GM23248 (cell line): ENCODE data around the gene AIMP1.

Source experiments
- EZH2 ChIP-seq: fragments of 200-600 bp; sonication (generic); IDR thresholded peaks from 2 replicates; pipeline ENCODE4 v1.6.1; 2018; ENCODE audit warnings: antibody characterized with exemption, mild to moderate bottlenecking; ENCODE audit not compliant: insufficient read depth, poor library complexity, severe bottlenecking
- EZH2phosphoT487 ChIP-seq: fragments of 200-600 bp; sonication (generic); IDR thresholded peaks from 2 replicates; pipeline ENCODE4 v1.6.1; 2018; ENCODE audit warnings: antibody characterized with exemption, moderate library complexity, mild to moderate bottlenecking, low read depth; ENCODE audit not compliant: insufficient read depth

- TF ChIP-seq EZH2 = no peak
- no peak for TF ChIP-seq EZH2phosphoT487
Measured at GRCh38 chr4:106303548-106304281, 12.6 kb upstream of the AIMP1 start.
